Thyroid gland (tissue), 4 donors: ENCODE data around the gene EGFL8. TPM values are rescaled to one million over a fixed set of nuclear protein-coding genes. Genes with fewer than 3 reads are reported as not detected.
A peak's percentile ranks its signal among the peaks of the same experiment; 100 is the strongest.

ENCODE experiments used
- DNase-seq, 2 donors: peaks; one replicate each; pipeline ENCODE4 v3.0.0-alpha.2; 2019
- H3K27ac ChIP-seq, 3 donors: fragments of 200-600 bp; sonication (generic); 1 replicate in 2 of 3; 2 replicates in 1 of 3; pipeline ENCODE4 v1.5.1; 2016 to 2019; ENCODE audit warnings: mild to moderate bottlenecking in 1 of 3, moderate library complexity in 1 of 3
- H3K27me3 ChIP-seq: fragments of 200-600 bp; sonication (generic); one replicate; pipeline ENCODE4 v1.5.1; 2019
- H3K36me3 ChIP-seq, 2 donors: fragments of 200-600 bp; sonication (generic); one replicate each; pipeline ENCODE4 v1.5.1; 2016 to 2019
- H3K4me1 ChIP-seq, 2 donors: fragments of 200-600 bp; sonication (generic); one replicate each; pipeline ENCODE4 v1.5.1; 2017 to 2019
- H3K4me3 ChIP-seq, 3 donors: fragments of 200-600 bp; sonication (generic); replicated peaks in 1 of 3; 1 replicate in 2 of 3; 2 replicates in 1 of 3; pipeline ENCODE4 v1.5.1; 2016; ENCODE audit warnings: mild to moderate bottlenecking in 1 of 3
- H3K9me3 ChIP-seq: fragments of 200-600 bp; sonication (generic); one replicate; pipeline ENCODE4 v1.5.1; 2017
- CTCF ChIP-seq, 6 experiments: fragments of 200-600 bp in 3 of 6; fragments of 450-650 bp in 3 of 6; sonication (generic) in 3 of 6; IDR thresholded peaks; one replicate each; pipeline ENCODE4 v1.5.1; 2016 to 2019; ENCODE audit warnings: antibody characterized with exemption in 6 of 6, mild to moderate bottlenecking in 2 of 6, inconsistent platforms in 1 of 6, moderate library complexity in 1 of 6
- POLR2A ChIP-seq, 2 donors: fragments of 450-650 bp; IDR thresholded peaks; one replicate each; pipeline ENCODE4 v1.6.1; 2017; ENCODE audit warnings: antibody characterized with exemption in 2 of 2, mild to moderate bottlenecking in 2 of 2, moderate library complexity in 1 of 2
- WGBS, 2 donors: methylation state at CpG; one replicate each; pipeline ENCODE4 v1.1.5; 2017; 5-methylcytosine and 5-hydroxymethylcytosine counted together
- intact Hi-C: fragments of 100-400 bp; cut with DNase I; formaldehyde crosslinking; loops from one replicate; pipeline ENCODE4 v1.15.1; 2023
- total RNA-seq, 4 donors: library from RNA; depleted of rRNA; stranded (reverse); fragments of >200 nt; gene quantifications; one replicate each; pipeline ENCODE4 v1.2.3, GENCODE V29; 2016

The EGFL8 gene
- total RNA-seq, result 1 to 10 TPM; 2.3 to 9.8 (median 6.5) TPM

- peaks cover 8 to 19% of the 10 kb centered on the region in 2 donors for H3K36me3 ChIP-seq
- H3K27me3 ChIP-seq, result no peaks in the 10 kb centered on the region
- H3K9me3 ChIP-seq, result no peaks in the 10 kb centered on the region
- DNase-seq, result no peak
- peak within 1 kb of the TSS in 1 of 3 donors; percentile 54 for H3K27ac ChIP-seq
- no peak within 1 kb of the TSS for H3K4me3 ChIP-seq
- TF ChIP-seq POLR2A (IDR thresholded peaks at IDR 0.05) (no peak), CTCF (IDR thresholded peaks at IDR 0.05) (no peak)
- intact Hi-C loops, result no loop called here
- no peaks in the 10 kb centered on the region for H3K4me1 ChIP-seq
These were observed at the start of gene EGFL8 for GRCh38 chr6:32164295-32164694. Gene EGFL8, plus strand, starts transcription at chr6:32164595. Its CDS starts 1,571 bp downstream, at chr6:32166166.

GRCh38 chr6:32114796-32115195 lies 49.6 kb upstream of the EGFL8 start:
- Histone ChIP-seq H3K4me1 (peaks cover 10 to 56% of the 10 kb centered on the region in 2 donors), H3K27ac (peak overlapping the region in 2 of 3 donors; percentile 43 to 66), H3K27me3 (no peaks in the 10 kb centered on the region), H3K9me3 (no peaks in the 10 kb centered on the region), H3K4me3 (no peak overlapping the region), H3K36me3 (peaks cover 32 to 36% of the 10 kb centered on the region in 2 donors)
- TF ChIP-seq POLR2A (IDR thresholded peaks at IDR 0.05) (no peak), CTCF (IDR thresholded peaks at IDR 0.05) (no peak)
- intact Hi-C loops, result loop anchor here (5.0 to 10.0 kb wide), 2 partner anchors 38 to 70 kb away; partner anchors contain the start of genes PPT2 and PRRT1
- no peak for DNase-seq
- 83% methylated on average over 8 of the region's 8 CpGs for WGBS, 2 donors

- peaks cover 10 to 48% of the 10 kb centered on the region in 2 donors for H3K4me1 ChIP-seq
- no peak for DNase-seq
- H3K9me3 ChIP-seq, result no peaks in the 10 kb centered on the region
- TF ChIP-seq POLR2A (IDR thresholded peaks at IDR 0.05), result no peak
- no peak for TF ChIP-seq CTCF (IDR thresholded peaks at IDR 0.05)
- H3K27me3 ChIP-seq, result no peaks in the 10 kb centered on the region
- peaks cover 40 to 44% of the 10 kb centered on the region in 2 donors for H3K36me3 ChIP-seq
- H3K4me3 ChIP-seq, result no peak overlapping the region
- WGBS, 2 donors, result 90 to 91% methylated on average over 6 of the region's 6 CpGs
- intact Hi-C loops, result loop anchor here (5.0 to 10.0 kb wide), 2 partner anchors 37 to 71 kb away; partner anchors contain the start of genes PPT2 and PRRT1
- H3K27ac ChIP-seq, result peak overlapping the region in 1 of 3 donors; percentile 66
These were observed 48.8 kb upstream of the EGFL8 start for GRCh38 chr6:32115623-32116022.

- intact Hi-C loops, result loop anchor here (5.0 to 10.0 kb wide), 2 partner anchors 36 to 72 kb away; partner anchors contain the start of genes PPT2 and PRRT1
- TF ChIP-seq CTCF (IDR thresholded peaks at IDR 0.05) (peak in 2 of 6 experiments; percentile 16 to 27), POLR2A (IDR thresholded peaks at IDR 0.05) (no peak)
- WGBS, 2 donors, result 89 to 92% methylated on average over 7 of the region's 7 CpGs
- Histone ChIP-seq H3K27me3 (no peaks in the 10 kb centered on the region), H3K4me1 (peaks cover 10 to 37% of the 10 kb centered on the region in 2 donors), H3K36me3 (peaks cover 51 to 55% of the 10 kb centered on the region in 2 donors), H3K9me3 (no peaks in the 10 kb centered on the region), H3K27ac (peak overlapping the region in 1 of 3 donors; percentile 36), H3K4me3 (no peak overlapping the region)
- no peak for DNase-seq
These were observed 47.7 kb upstream of the EGFL8 start for GRCh38 chr6:32116674-32117073.

GRCh38 chr6:32117461-32117860 lies 46.9 kb upstream of the EGFL8 start:
- H3K27ac ChIP-seq, result peak overlapping the region in 1 of 3 donors; percentile 36
- H3K4me1 ChIP-seq, result peaks cover 10 to 31% of the 10 kb centered on the region in 2 donors
- peaks cover 56 to 58% of the 10 kb centered on the region in 2 donors for H3K36me3 ChIP-seq

More at GRCh38 chr6:32117461-32117860, 46.9 kb upstream of the EGFL8 start:
- no peak for DNase-seq
- no peak overlapping the region for H3K4me3 ChIP-seq
- TF ChIP-seq CTCF (IDR thresholded peaks at IDR 0.05), result no peak
- no peak for TF ChIP-seq POLR2A (IDR thresholded peaks at IDR 0.05)
- WGBS, 2 donors, result 89 to 93% methylated on average over 9 of the region's 9 CpGs
- no peaks in the 10 kb centered on the region for H3K27me3 ChIP-seq
- intact Hi-C loops, result loop anchor here (5.0 to 10.0 kb wide), 2 partner anchors 35 to 73 kb away; partner anchors contain the start of genes PPT2 and PRRT1
- H3K9me3 ChIP-seq, result no peaks in the 10 kb centered on the region
